Brain microvascular endothelial cell (primary cell): ENCODE measurements around the gene MOCS1.

ENCODE experiments used
- DNase-seq: peaks from one replicate; pipeline ENCODE4 v3.0.0-alpha.2; 2020
- H3K27ac ChIP-seq: fragments of 250-450 bp; sonication (Bioruptor Pico); 2 replicates; pipeline ENCODE4 v1.5.1; 2020; ENCODE audit warnings: mild to moderate bottlenecking, moderate library complexity
- H3K27me3 ChIP-seq: fragments of 250-450 bp; sonication (Bioruptor Pico); replicated peaks from 2 replicates; pipeline ENCODE4 v1.5.1; 2020; ENCODE audit warnings: mild to moderate bottlenecking
- H3K36me3 ChIP-seq: fragments of 250-450 bp; sonication (Bioruptor Pico); replicated peaks from 2 replicates; pipeline ENCODE4 v1.5.1; 2020; ENCODE audit warnings: mild to moderate bottlenecking
- H3K4me3 ChIP-seq: 2 replicates; pipeline ENCODE4 v1.5.1; 2011; ENCODE audit warnings: low read depth, mild to moderate bottlenecking, control low read depth, low read length, moderate library complexity
- in situ Hi-C: cut with HindIII; loops from 2 replicates; pipeline ENCODE4 v1.10.0; 2017; ENCODE audit warnings: low sequenced_read_pairs, low pct_ligation_motif_present
- TF ChIP-seq, protein P1 (sequence below): IDR thresholded peaks from 2 replicates; pipeline ENCODE4 v1.5.1; 2011; ENCODE audit warnings: low read depth, mild to moderate bottlenecking, moderate library complexity, low read length, control low read depth, inconsistent platforms; ENCODE audit errors: missing control alignments

The MOCS1 gene

DNA sequence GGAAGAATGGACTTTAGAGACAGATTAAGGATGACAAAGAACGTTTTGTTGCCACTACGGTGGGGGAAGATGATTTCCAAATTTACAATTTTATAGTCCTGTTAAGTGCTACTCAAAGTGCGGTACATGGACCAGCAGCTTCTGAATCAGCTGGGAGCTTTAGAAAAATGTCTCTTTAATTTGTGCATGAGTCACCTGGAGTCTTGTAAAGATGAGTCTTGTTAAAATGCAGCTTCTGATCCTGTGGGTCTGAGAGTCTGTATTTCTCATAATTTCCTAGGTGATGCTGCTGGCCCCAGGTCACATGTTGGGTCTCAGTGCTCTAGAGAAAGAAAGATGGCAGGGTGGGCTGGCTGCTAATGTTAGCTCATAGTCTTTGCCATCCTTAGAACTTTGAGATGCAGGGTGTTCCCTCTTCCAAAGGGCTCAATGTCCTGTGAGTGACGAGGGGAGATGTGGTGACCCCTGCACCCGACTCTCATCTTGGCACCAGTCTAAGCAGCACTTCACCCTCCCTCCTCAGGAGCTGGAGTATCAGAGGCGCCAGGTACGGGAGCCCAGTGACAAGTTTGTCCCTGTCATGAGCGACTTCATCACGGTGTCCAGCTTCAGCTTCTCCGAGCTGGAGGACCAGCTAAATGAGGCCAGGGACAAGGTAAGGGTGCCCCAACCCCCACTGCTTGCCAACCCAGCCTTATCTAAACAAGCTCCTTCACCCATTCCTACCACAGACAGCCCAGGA, 34.5 kb downstream of the MOCS1 start:
- DNase-seq, result no peak
- in situ Hi-C loops, result no loop called here
- Histone ChIP-seq H3K4me3 (no peak overlapping the region), H3K36me3 (no peaks in the 10 kb centered on the region), H3K27ac (no peak overlapping the region), H3K27me3 (no peaks in the 10 kb centered on the region)
- TF ChIP-seq, protein P1, sequence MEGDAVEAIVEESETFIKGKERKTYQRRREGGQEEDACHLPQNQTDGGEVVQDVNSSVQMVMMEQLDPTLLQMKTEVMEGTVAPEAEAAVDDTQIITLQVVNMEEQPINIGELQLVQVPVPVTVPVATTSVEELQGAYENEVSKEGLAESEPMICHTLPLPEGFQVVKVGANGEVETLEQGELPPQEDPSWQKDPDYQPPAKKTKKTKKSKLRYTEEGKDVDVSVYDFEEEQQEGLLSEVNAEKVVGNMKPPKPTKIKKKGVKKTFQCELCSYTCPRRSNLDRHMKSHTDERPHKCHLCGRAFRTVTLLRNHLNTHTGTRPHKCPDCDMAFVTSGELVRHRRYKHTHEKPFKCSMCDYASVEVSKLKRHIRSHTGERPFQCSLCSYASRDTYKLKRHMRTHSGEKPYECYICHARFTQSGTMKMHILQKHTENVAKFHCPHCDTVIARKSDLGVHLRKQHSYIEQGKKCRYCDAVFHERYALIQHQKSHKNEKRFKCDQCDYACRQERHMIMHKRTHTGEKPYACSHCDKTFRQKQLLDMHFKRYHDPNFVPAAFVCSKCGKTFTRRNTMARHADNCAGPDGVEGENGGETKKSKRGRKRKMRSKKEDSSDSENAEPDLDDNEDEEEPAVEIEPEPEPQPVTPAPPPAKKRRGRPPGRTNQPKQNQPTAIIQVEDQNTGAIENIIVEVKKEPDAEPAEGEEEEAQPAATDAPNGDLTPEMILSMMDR, result no peak

DNA sequence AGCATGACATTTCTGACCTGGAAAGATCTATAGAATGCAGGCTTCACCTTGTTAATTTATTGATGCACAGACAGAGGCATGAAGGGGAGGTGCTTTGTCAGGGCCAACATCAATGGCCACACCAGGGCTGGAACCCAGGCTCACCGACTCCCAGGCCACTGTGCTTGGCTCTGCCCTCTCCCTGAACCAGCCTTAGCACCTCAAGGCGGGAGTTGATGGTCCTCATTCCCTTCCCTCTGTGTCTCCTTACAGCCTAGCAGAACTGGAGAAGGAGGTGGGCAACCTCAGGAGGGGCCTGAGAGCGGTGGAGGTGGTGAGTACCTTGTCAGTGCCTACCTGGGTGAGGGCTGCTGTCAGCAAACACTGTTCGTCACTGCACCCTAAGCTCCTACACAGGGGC, 35.6 kb downstream of the MOCS1 start:
- in situ Hi-C loops, result no loop called here
- H3K27me3 ChIP-seq, result no peaks in the 10 kb centered on the region
- H3K4me3 ChIP-seq, result no peak overlapping the region
- no peak overlapping the region for H3K27ac ChIP-seq
- H3K36me3 ChIP-seq, result no peaks in the 10 kb centered on the region
- TF ChIP-seq, protein P1, result no peak
- DNase-seq, result no peak

DNA sequence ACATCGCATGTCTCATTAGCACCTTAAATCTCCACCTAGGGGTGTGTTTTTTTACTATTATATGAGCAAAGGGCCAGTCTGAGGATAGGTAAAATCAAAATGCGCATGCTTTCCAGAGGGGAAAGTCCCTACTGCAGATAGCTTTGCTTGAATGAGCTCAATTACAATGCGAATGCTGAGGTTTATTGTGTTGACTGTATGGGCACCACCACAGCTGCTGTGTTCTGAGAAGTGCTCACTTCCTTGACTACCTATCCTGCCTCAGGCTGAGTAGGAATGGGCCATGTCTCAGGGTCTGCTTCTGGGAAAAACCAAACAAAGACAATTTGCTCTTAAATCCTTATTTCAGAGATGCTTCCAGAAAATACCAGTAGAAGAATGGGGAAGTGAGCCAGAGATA, 36.6 kb downstream of the MOCS1 start:
- no peak overlapping the region for H3K27ac ChIP-seq
- H3K27me3 ChIP-seq, result no peaks in the 10 kb centered on the region
- H3K4me3 ChIP-seq, result no peak overlapping the region
- in situ Hi-C loops, result no loop called here
- no peak for DNase-seq
- TF ChIP-seq, protein P1, result no peak
- H3K36me3 ChIP-seq, result no peaks in the 10 kb centered on the region

DNA sequence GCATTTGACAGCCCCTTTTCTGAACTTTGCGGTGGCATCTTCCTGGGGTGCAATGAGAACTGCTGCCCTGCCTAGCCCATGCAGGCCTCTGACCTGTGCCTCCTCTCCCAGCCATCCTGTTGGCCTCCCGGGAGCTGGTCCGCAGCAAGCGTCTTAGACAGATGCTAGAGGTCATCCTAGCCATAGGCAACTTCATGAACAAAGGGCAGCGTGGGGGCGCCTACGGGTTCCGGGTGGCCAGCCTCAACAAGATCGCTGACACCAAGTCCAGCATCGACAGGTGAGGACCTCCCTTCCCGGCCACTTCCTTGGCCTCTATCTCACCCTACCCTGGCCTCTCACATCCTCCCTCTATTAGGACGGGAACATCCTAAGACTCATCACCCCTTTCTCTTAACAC, 37.6 kb downstream of the MOCS1 start:
- TF ChIP-seq, protein P1, result no peak
- Histone ChIP-seq H3K27me3 (no peaks in the 10 kb centered on the region), H3K27ac (no peak overlapping the region), H3K4me3 (no peak overlapping the region), H3K36me3 (no peaks in the 10 kb centered on the region)
- in situ Hi-C loops, result no loop called here
- DNase-seq, result no peak

DNA sequence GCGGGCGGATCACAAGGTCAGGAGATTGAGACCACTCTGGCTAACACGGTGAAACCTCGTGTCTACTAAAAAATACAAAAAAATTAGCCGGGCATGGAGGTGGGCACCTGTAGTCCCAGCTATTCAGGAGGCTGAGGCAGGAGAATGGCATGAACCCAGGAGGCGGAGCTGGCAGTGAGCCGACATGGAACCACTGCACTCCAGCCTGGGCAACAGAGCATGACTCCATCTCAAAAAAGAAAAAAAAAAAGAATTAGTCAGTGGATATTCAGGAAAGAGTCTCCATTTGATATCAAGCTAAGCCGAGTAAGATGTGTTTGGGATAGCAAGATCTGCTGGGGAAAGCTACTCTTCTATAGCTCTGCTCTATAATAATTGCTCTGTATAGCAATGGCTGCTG, 41.0 kb downstream of the MOCS1 start:
- Histone ChIP-seq H3K36me3 (no peaks in the 10 kb centered on the region), H3K4me3 (no peak overlapping the region), H3K27ac (no peak overlapping the region), H3K27me3 (no peaks in the 10 kb centered on the region)
- in situ Hi-C loops, result no loop called here
- no peak for DNase-seq
- TF ChIP-seq, protein P1, result no peak
